ENCODE data around the gene ZBTB38. TPM values are rescaled to one million over a fixed set of nuclear protein-coding genes. Genes with fewer than 3 reads are reported as not detected.

The ZBTB38 gene
- total RNA-seq, 2 experiments from 2014 or later = 21.8 to 22.0 TPM

GRCh38 chr3:141380987-141381386 lies 12.7 kb downstream of the ZBTB38 start:
- no peak for TF ChIP-seq CTCF (IDR thresholded peaks at IDR 0.05)
- ATAC-seq (ENCODE audit: poor library complexity) (no peak), DNase-seq (no peak)
- Mint-ChIP-seq H3K27me3 (no peaks in the 10 kb centered on the region), H3K27ac (no peak overlapping the region), H3K9me3 (no peaks in the 10 kb centered on the region), H3K36me3 (ENCODE audit: low read depth) (no peaks in the 10 kb centered on the region), H3K4me3 (no peak overlapping the region), H3K4me1 (ENCODE audit: low read depth) (peaks cover 17% of the 10 kb centered on the region)
- no peaks in the 10 kb centered on the region for H3K27me3 ChIP-seq (ENCODE audit: control insufficient read depth in 1 of 2, insufficient read depth in 2 of 2, low read length in 2 of 2)
- H3K27ac ChIP-seq (ENCODE audit: low read depth in 1 of 2, low read length in 2 of 2) = no peak overlapping the region
- CTCF ChIA-PET = no interaction called here
- peaks cover 32% of the 10 kb centered on the region for H3K4me1 ChIP-seq (ENCODE audit: insufficient read depth, low read length)
- no peaks in the 10 kb centered on the region for H3K9me3 ChIP-seq (ENCODE audit: control insufficient read depth in 1 of 2, insufficient read depth in 1 of 2, low read length in 2 of 2)
- POLR2A ChIA-PET = no interaction called here
- no peak overlapping the region for H3K4me3 ChIP-seq (ENCODE audit: low read length)
- intact Hi-C loops (cut with DNase I, micrococcal nuclease) = no loop called here
- no peaks in the 10 kb centered on the region for H3K36me3 ChIP-seq (ENCODE audit: insufficient read depth, low read length)

- H3K4me1 Mint-ChIP-seq (ENCODE audit: low read depth) = peaks cover 6% of the 10 kb centered on the region
- H3K27ac ChIP-seq (ENCODE audit: low read depth in 1 of 2, low read length in 2 of 2) = no peak overlapping the region
- H3K27me3 ChIP-seq (ENCODE audit: control insufficient read depth in 1 of 2, insufficient read depth in 2 of 2, low read length in 2 of 2) = no peaks in the 10 kb centered on the region
- peaks cover 20% of the 10 kb centered on the region for H3K4me1 ChIP-seq (ENCODE audit: insufficient read depth, low read length)
- no peak for TF ChIP-seq CTCF (IDR thresholded peaks at IDR 0.05)
- no peak overlapping the region for H3K4me3 ChIP-seq (ENCODE audit: low read length)
- H3K27me3 Mint-ChIP-seq = no peaks in the 10 kb centered on the region
- no peaks in the 10 kb centered on the region for H3K9me3 ChIP-seq (ENCODE audit: control insufficient read depth in 1 of 2, insufficient read depth in 1 of 2, low read length in 2 of 2)
- no peak overlapping the region for H3K4me3 Mint-ChIP-seq
- ATAC-seq (ENCODE audit: poor library complexity) = no peak
- intact Hi-C loops (cut with DNase I, micrococcal nuclease) = no loop called here
- H3K36me3 Mint-ChIP-seq (ENCODE audit: low read depth) = no peaks in the 10 kb centered on the region
- ChIA-PET CTCF (interaction anchor here (1.5 to 1.7 kb wide), 3 partner anchors 22 to 71 kb away, joined by 3 to 6 read pairs (median 4); no protein-coding TSS in a partner anchor), POLR2A (interaction anchor here (0.6 to 1.8 kb wide), 4 partner anchors 22 to 493 kb away, joined by 3 to 4 read pairs (median 3); no protein-coding TSS in a partner anchor)
- H3K9me3 Mint-ChIP-seq = no peaks in the 10 kb centered on the region
- no peaks in the 10 kb centered on the region for H3K36me3 ChIP-seq (ENCODE audit: insufficient read depth, low read length)
- no peak for DNase-seq
- no peak overlapping the region for H3K27ac Mint-ChIP-seq
These were observed 14.3 kb downstream of the ZBTB38 start for GRCh38 chr3:141382571-141382970.

DNA sequence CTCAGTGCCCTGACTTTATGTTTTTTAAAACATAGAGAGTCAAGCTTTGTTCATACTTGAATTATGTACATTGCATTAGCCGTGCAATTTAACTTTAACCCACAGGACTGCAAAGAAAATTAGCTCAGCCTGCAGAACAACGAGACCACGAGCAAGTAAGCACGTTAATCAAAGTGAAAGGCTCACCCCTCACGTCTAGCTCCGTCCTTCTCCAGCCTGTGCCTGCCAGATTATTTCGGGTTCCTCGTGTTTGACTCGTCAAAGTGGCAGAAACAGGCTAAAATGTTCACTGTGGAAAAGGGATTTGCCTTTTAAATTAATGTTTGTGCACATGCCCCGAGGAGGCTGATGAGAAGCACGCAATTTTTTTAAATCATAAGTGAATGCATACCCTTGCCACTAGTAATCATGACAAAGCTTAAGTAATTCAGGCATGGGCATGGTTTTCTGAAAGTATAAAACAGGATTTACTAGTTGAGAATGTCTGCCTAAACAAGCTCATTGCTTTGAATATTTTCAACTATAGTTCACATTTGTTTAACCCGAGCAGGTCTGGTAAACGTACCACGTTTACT lies 15.3 kb downstream of the ZBTB38 start:
- H3K4me3 Mint-ChIP-seq = peak overlapping the region; percentile 26
- no peak for ATAC-seq (ENCODE audit: poor library complexity)
- no peaks in the 10 kb centered on the region for H3K36me3 ChIP-seq (ENCODE audit: insufficient read depth, low read length)
- no peak overlapping the region for H3K4me3 ChIP-seq (ENCODE audit: low read length)
- CTCF ChIA-PET = interaction anchor here (0.7 to 1.6 kb wide), 3 partner anchors 23 to 72 kb away, joined by 3 to 4 read pairs (median 3); no protein-coding TSS in a partner anchor
- H3K27me3 Mint-ChIP-seq = no peaks in the 10 kb centered on the region
- TF ChIP-seq CTCF (IDR thresholded peaks at IDR 0.05) = no peak
- intact Hi-C loops (cut with DNase I, micrococcal nuclease) = no loop called here
- no peaks in the 10 kb centered on the region for H3K36me3 Mint-ChIP-seq (ENCODE audit: low read depth)
- peaks cover 9% of the 10 kb centered on the region for H3K4me1 Mint-ChIP-seq (ENCODE audit: low read depth)
- H3K4me1 ChIP-seq (ENCODE audit: insufficient read depth, low read length) = peaks cover 18% of the 10 kb centered on the region
- H3K27ac ChIP-seq (ENCODE audit: low read depth in 1 of 2, low read length in 2 of 2) = no peak overlapping the region
- no peaks in the 10 kb centered on the region for H3K27me3 ChIP-seq (ENCODE audit: control insufficient read depth in 1 of 2, insufficient read depth in 2 of 2, low read length in 2 of 2)
- POLR2A ChIA-PET = interaction anchor here (1.3 to 4.0 kb wide), 3 partner anchors 10 to 72 kb away, joined by 3 to 28 read pairs (median 4); no protein-coding TSS in a partner anchor
- no peaks in the 10 kb centered on the region for H3K9me3 Mint-ChIP-seq
- H3K9me3 ChIP-seq (ENCODE audit: control insufficient read depth in 1 of 2, insufficient read depth in 1 of 2, low read length in 2 of 2) = no peaks in the 10 kb centered on the region
- no peak for DNase-seq
- no peak overlapping the region for H3K27ac Mint-ChIP-seq
